ENCODE data around the gene KLK1.

Gene KLK1

DNA sequence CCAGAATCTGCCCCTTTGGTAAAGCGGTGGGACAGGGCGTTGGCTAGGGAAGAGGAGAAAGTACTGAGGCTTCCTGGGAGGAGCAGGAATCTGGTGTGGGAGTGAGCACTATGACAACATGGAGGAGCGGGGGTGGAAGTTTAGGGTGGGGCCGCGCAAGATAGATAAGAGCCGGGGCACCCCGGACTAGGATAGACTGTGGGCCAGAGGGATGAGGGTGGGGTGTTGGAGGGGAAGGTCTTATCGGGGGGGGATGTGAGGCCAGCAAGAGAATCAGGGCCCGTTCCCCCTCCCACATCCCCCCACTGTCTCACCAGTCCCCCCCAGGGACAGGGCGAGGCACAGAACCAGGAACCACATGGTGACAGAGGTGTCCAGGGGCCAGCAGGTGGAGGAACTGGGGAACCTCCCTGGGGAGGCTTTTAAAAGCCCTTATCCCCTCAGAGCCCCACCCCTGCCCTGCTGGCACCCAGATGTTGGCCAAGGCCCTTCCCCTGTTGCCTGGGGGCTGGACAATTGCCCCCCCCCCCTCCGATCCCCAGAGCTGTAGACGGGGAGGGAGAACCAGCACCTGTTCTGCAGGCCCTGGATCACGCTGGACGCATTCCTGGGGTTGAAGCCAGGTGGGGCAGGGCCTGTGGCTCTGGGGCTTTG, at the start of gene KLK1:
Gene KLK1, minus strand, starts transcription at position 399 of the 654 bp plus-strand sequence. Its CDS starts 39 bp downstream, at position 360.
- no peak for DNase-seq (ENCODE audit: low read depth)

DNA sequence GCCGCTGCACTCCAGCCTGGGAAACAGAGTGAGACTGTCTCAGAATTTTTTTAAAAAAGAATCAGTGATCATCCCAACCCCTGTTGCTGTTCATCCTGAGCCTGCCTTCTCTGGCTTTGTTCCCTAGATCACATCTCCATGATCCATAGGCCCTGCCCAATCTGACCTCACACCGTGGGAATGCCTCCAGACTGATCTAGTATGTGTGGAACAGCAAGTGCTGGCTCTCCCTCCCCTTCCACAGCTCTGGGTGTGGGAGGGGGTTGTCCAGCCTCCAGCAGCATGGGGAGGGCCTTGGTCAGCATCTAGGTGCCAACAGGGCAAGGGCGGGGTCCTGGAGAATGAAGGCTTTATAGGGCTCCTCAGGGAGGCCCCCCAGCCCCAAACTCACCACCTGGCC, 49.5 kb upstream of the KLK1 start, which contains the start of gene KLK2:
Gene KLK2, plus strand, starts transcription at position 384 of the 400 bp plus-strand sequence. CDS start 35 bp downstream, outside the sequence.
- no peak for DNase-seq (ENCODE audit: low read depth)

DNA sequence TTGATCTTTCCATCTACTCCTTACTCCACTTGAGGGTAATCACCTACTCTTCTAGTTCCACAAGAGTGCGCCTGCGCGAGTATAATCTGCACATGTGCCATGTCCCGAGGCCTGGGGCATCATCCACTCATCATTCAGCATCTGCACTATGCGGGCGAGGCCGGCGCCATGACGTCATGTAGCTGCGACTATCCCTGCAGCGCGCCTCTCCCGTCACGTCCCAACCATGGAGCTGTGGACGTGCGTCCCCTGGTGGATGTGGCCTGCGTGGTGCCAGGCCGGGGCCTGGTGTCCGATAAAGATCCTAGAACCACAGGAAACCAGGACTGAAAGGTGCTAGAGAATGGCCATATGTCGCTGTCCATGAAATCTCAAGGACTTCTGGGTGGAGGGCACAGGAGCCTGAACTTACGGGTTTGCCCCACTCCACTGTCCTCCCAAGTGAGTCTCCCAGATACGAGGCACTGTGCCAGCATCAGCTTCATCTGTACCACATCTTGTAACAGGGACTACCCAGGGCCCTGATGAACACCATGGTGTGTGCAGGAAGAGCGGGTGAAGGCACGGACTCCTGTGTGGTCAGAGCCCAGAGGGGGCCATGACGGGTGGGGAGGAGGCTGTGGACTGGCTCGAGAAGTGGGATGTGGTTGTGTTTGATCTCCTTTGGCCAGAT, 47.0 kb upstream of the KLK1 start:
- DNase-seq (ENCODE audit: low read depth) = no peak

DNA sequence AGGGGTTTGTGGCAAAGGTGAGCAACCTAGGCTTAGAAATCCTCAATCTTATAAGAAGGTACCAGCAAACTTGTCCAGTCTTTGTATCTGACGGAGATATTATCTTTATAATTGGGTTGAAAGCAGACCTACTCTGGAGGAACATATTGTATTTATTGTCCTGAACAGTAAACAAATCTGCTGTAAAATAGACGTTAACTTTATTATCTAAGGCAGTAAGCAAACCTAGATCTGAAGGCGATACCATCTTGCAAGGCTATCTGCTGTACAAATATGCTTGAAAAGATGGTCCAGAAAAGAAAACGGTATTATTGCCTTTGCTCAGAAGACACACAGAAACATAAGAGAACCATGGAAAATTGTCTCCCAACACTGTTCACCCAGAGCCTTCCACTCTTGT, 45.9 kb upstream of the KLK1 start:
- no peak for DNase-seq (ENCODE audit: low read depth)

DNA sequence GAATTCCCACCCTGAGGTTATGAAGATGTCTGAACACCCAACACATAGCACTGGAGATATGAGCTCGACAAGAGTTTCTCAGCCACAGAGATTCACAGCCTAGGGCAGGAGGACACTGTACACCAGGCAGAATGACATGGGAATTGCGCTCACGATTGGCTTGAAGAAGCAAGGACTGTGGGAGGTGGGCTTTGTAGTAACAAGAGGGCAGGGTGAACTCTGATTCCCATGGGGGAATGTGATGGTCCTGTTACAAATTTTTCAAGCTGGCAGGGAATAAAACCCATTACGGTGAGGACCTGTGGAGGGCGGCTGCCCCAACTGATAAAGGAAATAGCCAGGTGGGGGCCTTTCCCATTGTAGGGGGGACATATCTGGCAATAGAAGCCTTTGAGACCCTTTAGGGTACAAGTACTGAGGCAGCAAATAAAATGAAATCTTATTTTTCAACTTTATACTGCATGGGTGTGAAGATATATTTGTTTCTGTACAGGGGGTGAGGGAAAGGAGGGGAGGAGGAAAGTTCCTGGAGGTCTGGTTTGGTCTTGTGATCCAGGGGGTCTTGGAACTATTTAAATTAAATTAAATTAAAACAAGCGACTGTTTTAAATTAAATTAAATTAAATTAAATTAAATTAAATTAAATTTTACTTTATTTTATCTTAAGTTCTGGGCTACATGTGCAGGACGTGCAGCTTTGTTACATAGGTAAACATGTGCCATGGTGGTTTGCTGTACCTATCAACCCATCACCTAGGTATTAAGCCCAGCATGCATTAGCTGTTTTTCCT, 38.1 kb upstream of the KLK1 start:
- DNase-seq (ENCODE audit: low read depth) = no peak

DNA sequence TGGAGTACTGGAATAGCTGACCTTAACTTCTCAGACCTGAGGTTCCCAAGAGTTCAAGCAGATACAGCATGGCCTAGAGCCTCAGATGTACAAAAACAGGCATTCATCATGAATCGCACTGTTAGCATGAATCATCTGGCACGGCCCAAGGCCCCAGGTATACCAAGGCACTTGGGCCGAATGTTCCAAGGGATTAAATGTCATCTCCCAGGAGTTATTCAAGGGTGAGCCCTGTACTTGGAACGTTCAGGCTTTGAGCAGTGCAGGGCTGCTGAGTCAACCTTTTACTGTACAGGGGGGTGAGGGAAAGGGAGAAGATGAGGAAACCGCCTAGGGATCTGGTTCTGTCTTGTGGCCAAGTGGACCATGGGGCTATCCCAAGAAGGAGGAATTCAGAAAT, 37.4 kb upstream of the KLK1 start:
- no peak for DNase-seq (ENCODE audit: low read depth)

DNA sequence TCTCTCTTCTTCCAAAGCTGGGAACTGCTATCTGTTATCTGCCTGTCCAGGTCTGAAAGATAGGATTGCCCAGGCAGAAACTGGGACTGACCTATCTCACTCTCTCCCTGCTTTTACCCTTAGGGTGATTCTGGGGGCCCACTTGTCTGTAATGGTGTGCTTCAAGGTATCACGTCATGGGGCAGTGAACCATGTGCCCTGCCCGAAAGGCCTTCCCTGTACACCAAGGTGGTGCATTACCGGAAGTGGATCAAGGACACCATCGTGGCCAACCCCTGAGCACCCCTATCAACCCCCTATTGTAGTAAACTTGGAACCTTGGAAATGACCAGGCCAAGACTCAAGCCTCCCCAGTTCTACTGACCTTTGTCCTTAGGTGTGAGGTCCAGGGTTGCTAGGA, 36.3 kb upstream of the KLK1 start:
- DNase-seq (ENCODE audit: low read depth) = no peak

DNA sequence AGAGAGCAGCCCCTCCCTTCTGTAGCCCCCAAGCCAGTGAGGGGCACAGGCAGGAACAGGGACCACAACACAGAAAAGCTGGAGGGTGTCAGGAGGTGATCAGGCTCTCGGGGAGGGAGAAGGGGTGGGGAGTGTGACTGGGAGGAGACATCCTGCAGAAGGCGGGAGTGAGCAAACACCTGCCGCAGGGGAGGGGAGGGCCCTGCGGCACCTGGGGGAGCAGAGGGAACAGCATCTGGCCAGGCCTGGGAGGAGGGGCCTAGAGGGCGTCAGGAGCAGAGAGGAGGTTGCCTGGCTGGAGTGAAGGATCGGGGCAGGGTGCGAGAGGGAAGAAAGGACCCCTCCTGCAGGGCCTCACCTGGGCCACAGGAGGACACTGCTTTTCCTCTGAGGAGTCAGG, 35.3 kb upstream of the KLK1 start:
- no peak for DNase-seq (ENCODE audit: low read depth)

DNA sequence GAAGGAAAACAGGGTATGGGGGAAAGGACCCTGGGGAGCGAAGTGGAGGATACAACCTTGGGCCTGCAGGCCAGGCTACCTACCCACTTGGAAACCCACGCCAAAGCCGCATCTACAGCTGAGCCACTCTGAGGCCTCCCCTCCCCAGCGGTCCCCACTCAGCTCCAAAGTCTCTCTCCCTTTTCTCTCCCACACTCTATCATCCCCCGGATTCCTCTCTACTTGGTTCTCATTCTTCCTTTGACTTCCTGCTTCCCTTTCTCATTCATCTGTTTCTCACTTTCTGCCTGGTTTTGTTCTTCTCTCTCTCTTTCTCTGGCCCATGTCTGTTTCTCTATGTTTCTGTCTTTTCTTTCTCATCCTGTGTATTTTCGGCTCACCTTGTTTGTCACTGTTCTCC, 33.8 kb upstream of the KLK1 start:
- no peak for DNase-seq (ENCODE audit: low read depth)

DNA sequence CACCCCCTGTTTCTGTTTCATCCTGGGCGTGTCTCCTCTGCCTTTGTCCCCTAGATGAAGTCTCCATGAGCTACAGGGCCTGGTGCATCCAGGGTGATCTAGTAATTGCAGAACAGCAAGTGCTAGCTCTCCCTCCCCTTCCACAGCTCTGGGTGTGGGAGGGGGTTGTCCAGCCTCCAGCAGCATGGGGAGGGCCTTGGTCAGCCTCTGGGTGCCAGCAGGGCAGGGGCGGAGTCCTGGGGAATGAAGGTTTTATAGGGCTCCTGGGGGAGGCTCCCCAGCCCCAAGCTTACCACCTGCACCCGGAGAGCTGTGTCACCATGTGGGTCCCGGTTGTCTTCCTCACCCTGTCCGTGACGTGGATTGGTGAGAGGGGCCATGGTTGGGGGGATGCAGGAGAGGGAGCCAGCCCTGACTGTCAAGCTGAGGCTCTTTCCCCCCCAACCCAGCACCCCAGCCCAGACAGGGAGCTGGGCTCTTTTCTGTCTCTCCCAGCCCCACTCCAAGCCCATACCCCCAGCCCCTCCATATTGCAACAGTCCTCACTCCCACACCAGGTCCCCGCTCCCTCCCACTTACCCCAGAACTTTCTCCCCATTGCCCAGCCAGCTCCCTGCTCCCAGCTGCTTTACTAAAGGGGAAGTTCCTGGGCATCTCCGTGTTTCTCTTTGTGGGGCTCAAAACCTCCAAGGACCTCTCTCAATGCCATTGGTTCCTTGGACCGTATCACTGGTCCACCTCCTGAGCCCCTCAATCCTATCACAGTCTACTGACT, 31.2 kb upstream of the KLK1 start, which contains the start of gene KLK3:
Gene KLK3, plus strand, starts transcription at position 280 of the 775 bp plus-strand sequence. Its CDS starts 41 bp downstream, at position 321.
- DNase-seq (ENCODE audit: low read depth) = no peak

DNA sequence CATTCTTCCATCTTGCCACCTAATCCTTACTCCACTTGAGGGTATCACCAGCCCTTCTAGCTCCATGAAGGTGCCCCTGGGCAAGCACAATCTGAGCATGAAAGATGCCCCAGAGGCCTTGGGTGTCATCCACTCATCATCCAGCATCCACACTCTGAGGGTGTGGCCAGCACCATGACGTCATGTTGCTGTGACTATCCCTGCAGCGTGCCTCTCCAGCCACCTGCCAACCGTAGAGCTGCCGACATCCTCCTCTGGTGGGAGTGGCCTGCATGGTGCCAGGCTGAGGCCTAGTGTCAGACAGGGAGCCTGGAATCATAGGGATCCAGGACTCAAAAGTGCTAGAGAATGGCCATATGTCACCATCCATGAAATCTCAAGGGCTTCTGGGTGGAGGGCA, 28.0 kb upstream of the KLK1 start:
- DNase-seq (ENCODE audit: low read depth) = no peak

DNA sequence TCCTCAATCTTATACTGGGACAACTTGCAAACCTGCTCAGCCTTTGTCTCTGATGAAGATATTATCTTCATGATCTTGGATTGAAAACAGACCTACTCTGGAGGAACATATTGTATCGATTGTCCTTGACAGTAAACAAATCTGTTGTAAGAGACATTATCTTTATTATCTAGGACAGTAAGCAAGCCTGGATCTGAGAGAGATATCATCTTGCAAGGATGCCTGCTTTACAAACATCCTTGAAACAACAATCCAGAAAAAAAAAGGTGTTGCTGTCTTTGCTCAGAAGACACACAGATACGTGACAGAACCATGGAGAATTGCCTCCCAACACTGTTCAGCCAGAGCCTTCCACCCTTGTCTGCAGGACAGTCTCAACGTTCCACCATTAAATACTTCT, 27.2 kb upstream of the KLK1 start:
- DNase-seq (ENCODE audit: low read depth) = no peak

DNA sequence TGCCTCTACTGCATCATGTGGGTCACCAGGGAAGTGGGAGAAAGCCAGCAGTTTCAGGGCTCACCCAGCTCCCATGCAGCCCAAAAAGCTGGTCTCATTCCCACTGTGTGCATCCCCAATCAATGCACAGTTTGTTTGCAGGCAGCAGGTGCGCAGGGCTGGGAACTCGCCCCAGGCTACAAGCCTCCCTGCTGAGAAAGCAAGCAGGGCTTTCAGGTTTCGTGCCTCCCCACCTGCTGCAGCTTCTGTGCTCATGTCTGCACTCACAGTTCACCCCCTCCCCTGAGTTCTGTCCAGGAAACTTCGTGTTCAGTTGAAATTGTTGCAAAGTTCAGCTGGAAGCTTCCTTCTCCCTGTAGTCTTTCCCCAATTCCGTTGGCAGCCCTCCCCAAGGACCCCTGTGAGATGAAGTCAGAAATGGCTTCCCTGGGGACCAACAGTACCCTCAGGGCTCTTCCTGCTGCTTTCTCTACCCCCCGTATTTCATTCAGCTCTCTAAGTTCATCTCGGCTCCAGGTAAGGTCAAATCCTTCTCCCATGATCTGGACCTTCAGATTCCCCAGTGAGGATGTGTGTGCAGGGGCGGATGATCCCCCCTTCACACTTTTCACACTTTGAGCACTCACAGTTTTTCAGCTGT, 20.8 kb upstream of the KLK1 start:
- DNase-seq (ENCODE audit: low read depth) = no peak

DNA sequence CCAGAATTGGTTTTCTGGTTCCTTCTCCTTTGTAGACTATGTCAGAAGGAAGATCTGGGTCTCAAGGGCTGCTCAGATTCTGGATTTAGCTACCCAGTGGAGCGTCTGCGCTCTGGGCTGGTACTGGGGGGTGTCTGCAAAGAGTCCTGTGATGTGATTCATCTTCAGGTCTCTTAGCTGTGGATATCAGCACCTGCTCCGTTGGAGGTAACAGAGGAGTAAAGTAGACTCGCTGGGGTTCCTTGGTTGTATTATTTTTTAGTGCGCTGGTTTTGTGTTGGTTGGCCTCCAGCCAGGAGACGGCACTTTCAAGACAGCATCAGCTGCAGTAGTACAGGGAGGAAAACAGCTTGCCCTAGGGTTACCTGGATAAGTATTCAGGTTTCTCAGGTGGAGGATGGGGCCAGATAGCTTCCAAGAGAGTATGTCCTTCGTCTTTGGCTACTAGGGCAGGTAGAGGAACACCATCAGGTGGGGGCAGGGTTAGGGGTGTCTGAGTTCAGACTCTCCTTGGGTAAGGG, 20.2 kb upstream of the KLK1 start:
- DNase-seq (ENCODE audit: low read depth) = no peak

DNA sequence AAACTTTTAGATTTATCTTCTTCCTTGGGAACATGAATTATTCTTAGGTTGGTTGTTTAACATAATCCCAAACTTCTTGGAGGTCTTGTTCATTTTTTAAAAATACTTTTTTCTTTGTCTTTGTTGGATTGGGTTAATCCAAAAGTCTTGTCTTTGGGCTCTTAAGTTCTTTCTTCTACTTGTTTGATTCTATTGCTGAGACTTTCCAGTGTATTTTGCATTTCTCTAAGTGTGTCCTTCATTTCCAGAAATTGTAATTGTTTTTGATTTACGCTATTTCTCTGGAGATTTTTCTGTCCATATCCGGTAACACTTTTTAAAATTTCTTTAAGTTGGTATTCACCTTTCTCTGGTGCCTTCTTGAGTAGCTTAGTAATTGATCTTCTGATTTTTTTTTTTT, 19.6 kb upstream of the KLK1 start:
- DNase-seq (ENCODE audit: low read depth) = no peak

DNA sequence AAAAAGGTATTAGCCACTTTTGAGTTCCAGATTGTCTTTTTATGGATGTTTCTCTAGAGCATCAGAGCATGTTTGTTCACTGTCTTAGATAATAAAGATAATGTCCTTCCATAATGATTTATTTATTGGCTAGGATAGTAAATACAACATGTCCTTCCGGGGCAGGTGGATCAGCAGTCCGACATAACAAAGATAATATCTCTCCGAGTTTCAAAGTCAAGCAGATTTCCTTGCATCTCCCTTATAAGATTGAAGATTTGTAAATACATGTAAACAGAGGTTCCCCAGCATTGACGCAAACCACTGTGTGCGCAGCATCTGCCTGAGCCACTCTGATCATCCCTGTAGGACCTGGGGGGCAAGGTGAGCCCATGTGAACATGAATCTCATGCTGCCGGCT, 18.5 kb upstream of the KLK1 start:
- no peak for DNase-seq (ENCODE audit: low read depth)

DNA sequence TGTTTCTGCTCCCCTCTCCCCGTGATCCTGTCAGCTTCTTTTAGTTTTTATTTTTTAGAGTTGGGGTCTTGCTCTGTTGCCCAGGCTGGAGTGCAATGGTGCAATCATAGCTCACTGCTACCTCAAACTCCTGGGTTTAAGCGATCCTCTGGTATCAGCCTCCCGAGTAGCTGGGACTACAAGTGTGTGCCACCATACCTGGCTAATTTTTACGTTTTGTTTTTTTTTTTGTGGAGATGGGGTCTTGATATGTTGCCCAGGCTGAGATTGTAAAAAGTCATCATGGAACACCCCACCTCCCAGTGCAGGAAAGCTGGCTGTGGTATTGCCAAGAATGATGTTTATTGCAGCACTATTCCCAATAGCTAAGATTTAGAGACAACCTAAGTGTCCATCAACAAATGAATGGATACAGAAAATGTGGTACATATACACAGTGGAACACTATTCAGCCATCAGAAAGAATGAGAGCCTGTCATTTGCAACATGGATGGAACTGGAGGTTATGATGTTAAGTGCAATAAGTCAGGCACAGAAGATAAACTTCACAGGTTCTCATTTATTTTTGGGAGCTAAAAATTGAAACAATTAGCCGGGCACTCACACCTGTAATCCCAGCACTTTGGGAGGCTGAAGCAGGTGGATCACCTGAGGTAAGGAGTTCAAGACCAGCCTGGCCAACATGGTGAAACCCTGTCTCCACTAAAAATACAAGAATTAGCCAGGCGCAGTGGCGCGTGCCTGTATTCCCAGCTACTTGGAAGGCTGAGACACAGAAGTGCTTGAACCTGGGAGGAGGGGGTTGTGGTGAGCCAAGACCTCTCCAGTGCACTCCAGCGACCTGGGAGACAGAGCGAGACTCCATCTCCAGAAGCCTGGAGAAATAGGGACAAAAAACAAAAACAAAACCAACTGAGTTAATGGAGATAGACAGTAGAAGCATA, 16.4 kb upstream of the KLK1 start:
- DNase-seq (ENCODE audit: low read depth) = no peak

DNA sequence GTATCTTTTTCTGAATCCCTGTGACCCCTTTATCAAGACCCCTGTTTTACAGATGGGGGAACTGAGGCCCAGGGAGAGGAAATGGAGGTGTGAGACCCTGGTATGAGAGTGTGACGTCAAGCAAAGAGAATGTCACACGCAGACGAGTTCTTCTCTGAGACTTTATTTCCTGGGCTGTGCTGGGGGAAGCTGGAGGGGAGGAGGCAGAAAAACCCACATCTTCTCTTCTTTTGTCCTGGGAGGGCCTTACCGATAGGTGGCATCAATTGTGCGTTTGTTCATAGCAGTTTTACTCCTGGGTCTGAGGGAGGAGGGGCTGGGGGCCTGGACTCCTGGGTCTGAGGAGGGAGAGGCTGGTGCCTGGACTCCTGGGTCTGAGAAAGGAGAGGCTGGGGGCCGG, 14.7 kb upstream of the KLK1 start:
- no peak for DNase-seq (ENCODE audit: low read depth)

DNA sequence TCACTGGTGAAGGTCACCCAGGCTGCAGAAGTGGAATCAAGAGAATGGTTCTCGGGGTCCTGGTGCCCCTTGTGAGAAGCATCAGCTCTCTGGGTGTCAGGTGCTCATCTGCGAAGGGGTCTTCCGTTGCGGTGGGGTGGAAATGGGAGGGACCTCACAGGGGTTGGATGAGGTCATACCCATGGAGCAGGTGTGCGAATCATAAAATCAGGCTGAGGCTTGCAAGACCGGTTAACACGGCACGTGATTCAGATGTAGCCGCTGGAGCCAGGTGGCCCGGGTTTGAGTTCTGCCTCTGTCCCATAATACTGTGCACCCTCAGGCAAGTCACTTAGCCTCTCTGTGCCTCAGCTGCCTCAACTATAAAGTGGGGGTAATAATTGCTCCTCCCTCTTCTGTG, 13.7 kb upstream of the KLK1 start:
- no peak for DNase-seq (ENCODE audit: low read depth)

DNA sequence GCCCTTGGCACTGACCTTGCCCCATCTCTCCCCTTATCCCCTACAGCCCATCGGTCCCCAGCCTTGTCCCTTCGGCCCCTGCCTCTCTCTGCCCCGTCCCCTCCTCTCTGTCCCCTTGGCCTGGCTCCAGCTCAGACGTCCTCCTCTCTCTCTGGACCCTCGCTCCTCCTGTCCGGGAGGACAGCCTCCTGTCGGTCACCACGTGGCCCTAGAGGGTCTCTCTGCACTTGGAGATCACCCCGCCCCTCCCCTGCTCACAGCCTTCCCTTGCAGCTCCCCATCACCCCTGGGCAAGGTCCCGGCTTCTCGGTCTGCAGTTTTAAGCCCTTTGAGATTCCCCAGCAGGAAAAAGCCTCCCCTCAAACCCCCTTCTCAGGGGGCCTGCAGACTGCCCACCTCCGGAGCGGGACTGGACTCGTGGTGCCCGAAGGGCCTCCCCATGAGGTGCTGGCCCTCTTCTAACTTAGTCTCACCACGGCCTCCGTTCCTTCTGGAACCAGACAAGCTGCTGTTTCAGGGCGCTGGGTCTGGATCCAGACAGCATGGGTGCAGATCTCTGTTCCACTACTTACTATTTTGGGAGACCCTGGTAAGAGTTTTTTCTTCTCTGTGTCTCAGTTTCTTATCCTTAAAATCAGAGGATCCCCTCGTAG, 13.1 kb upstream of the KLK1 start:
- no peak for DNase-seq (ENCODE audit: low read depth)
